Measurements from ENCODE around the gene SNAPIN.

SNAPIN gene

GRCh38 chr1:153614189-153614900, 44.2 kb upstream of the SNAPIN start:
- H3K4me3 ChIP-seq (ENCODE audit: severe bottlenecking): peak overlapping the region; percentile 49
- TF ChIP-seq, protein P1, sequence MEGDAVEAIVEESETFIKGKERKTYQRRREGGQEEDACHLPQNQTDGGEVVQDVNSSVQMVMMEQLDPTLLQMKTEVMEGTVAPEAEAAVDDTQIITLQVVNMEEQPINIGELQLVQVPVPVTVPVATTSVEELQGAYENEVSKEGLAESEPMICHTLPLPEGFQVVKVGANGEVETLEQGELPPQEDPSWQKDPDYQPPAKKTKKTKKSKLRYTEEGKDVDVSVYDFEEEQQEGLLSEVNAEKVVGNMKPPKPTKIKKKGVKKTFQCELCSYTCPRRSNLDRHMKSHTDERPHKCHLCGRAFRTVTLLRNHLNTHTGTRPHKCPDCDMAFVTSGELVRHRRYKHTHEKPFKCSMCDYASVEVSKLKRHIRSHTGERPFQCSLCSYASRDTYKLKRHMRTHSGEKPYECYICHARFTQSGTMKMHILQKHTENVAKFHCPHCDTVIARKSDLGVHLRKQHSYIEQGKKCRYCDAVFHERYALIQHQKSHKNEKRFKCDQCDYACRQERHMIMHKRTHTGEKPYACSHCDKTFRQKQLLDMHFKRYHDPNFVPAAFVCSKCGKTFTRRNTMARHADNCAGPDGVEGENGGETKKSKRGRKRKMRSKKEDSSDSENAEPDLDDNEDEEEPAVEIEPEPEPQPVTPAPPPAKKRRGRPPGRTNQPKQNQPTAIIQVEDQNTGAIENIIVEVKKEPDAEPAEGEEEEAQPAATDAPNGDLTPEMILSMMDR (IDR thresholded peaks at IDR 0.05; ENCODE audit: poor library complexity, severe bottlenecking): no peak
- H3K27ac ChIP-seq (ENCODE audit: poor library complexity, severe bottlenecking): peak overlapping the region; percentile 98
- H3K27me3 ChIP-seq (ENCODE audit: insufficient read depth, poor library complexity, severe bottlenecking): no peaks in the 10 kb centered on the region
- no peak for DNase-seq (ENCODE audit: low spot score)
- no peaks in the 10 kb centered on the region for H3K9me3 ChIP-seq (ENCODE audit: severe bottlenecking)
- H3K36me3 ChIP-seq (ENCODE audit: low read depth): peaks cover 30% of the 10 kb centered on the region
- H3K4me1 ChIP-seq (ENCODE audit: insufficient read depth, poor library complexity, severe bottlenecking): peaks cover 38% of the 10 kb centered on the region
- ATAC-seq (ENCODE audit: low read depth): no peak

- peaks cover 32% of the 10 kb centered on the region for H3K4me1 ChIP-seq (ENCODE audit: insufficient read depth, poor library complexity, severe bottlenecking)
- H3K27ac ChIP-seq (ENCODE audit: poor library complexity, severe bottlenecking): peak overlapping the region; percentile 98
- H3K4me3 ChIP-seq (ENCODE audit: severe bottlenecking): peak overlapping the region; percentile 49
- H3K9me3 ChIP-seq (ENCODE audit: severe bottlenecking): no peaks in the 10 kb centered on the region
- ATAC-seq (ENCODE audit: low read depth) (no peak), DNase-seq (ENCODE audit: low spot score) (no peak)
- H3K27me3 ChIP-seq (ENCODE audit: insufficient read depth, poor library complexity, severe bottlenecking): no peaks in the 10 kb centered on the region
- TF ChIP-seq, protein P1 (IDR thresholded peaks at IDR 0.05; ENCODE audit: poor library complexity, severe bottlenecking): no peak
- peaks cover 29% of the 10 kb centered on the region for H3K36me3 ChIP-seq (ENCODE audit: low read depth)
These were observed 43.6 kb upstream of the SNAPIN start for GRCh38 chr1:153614906-153615305.

GRCh38 chr1:153615406-153615805, 43.1 kb upstream of the SNAPIN start:
- DNase-seq (ENCODE audit: low spot score): no peak
- TF ChIP-seq, protein P1 (IDR thresholded peaks at IDR 0.05; ENCODE audit: poor library complexity, severe bottlenecking): no peak
- H3K4me1 ChIP-seq (ENCODE audit: insufficient read depth, poor library complexity, severe bottlenecking): peaks cover 27% of the 10 kb centered on the region

DNA sequence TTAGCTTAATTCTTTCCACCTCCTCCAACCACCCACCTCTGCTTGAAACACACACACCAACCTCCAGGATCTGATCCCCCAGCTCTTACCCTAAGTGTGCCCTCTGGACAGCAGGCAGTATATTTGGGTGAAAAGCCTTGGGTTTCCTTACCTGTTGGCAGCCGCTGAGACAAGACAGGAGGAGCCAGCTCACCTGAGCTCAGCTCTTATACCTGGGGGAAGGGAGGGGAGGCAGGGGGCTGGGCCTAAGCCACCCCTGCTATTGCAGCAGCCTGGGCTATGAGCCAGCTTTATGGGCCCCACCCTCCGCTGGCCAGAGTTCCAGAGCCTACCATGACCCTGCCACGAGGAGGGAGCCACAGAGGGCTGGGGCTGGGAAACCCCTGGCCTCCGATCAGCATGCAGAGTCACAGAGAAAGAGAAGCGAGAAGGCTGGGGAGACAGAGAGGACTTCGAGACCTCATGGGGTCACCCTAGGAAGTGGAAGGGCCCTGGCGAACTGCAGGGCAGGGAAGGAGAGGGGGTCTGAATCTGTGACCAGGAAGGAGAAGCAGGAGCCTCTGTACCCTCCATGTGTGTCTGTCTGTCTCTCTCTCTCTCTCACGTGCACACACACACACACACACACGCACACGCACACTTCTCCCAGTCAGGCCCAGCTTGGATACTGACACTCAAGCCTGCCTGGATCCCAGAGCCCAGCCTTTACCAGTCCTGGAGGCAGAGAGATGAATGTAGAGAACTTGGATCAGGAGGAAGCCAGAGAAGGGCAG, 42.2 kb upstream of the SNAPIN start, which contains the start of gene S100A14:
Gene S100A14, minus strand, starts transcription at position 182 of the 773 bp plus-strand sequence. CDS start 467 bp downstream, outside the sequence.
- Histone ChIP-seq H3K27ac (ENCODE audit: poor library complexity, severe bottlenecking) (peak within 1 kb of the TSS; percentile 98), H3K4me1 (ENCODE audit: insufficient read depth, poor library complexity, severe bottlenecking) (peaks cover 23% of the 10 kb centered on the region), H3K36me3 (ENCODE audit: low read depth) (peaks cover 33% of the 10 kb centered on the region), H3K4me3 (ENCODE audit: severe bottlenecking) (peak within 1 kb of the TSS; percentile 49), H3K27me3 (ENCODE audit: insufficient read depth, poor library complexity, severe bottlenecking) (no peaks in the 10 kb centered on the region), H3K9me3 (ENCODE audit: severe bottlenecking) (no peaks in the 10 kb centered on the region)
- ATAC-seq (ENCODE audit: low read depth): peak; percentile 51
- TF ChIP-seq, protein P1 (IDR thresholded peaks at IDR 0.05; ENCODE audit: poor library complexity, severe bottlenecking): no peak
- peak; percentile 90 for DNase-seq (ENCODE audit: low spot score)

More at GRCh38 chr1:153615406-153615805, 43.1 kb upstream of the SNAPIN start:
- peak overlapping the region; percentile 49 for H3K4me3 ChIP-seq (ENCODE audit: severe bottlenecking)
- no peaks in the 10 kb centered on the region for H3K9me3 ChIP-seq (ENCODE audit: severe bottlenecking)
- H3K27ac ChIP-seq (ENCODE audit: poor library complexity, severe bottlenecking): peak overlapping the region; percentile 98
- no peak for ATAC-seq (ENCODE audit: low read depth)
- H3K27me3 ChIP-seq (ENCODE audit: insufficient read depth, poor library complexity, severe bottlenecking): no peaks in the 10 kb centered on the region
- H3K36me3 ChIP-seq (ENCODE audit: low read depth): peaks cover 28% of the 10 kb centered on the region

All from RWPE2 (cell line).